Measurements from ENCODE around the gene FCHSD2.
A peak's percentile ranks its signal among the peaks of the same experiment; 100 is the strongest.

FCHSD2 gene

GRCh38 chr11:72787216-72788104 lies 354.7 kb downstream of the FCHSD2 start:
- Mint-ChIP-seq H3K27ac (no peak overlapping the region), H3K4me1 (ENCODE audit: low read depth in 2 of 2) (peaks cover 8 to 9% of the 10 kb centered on the region in 2 donors), H3K4me3 (no peak overlapping the region), H3K9me3 (no peaks in the 10 kb centered on the region), H3K27me3 (no peaks in the 10 kb centered on the region), H3K36me3 (ENCODE audit: insufficient read depth) (peaks cover 3% of the 10 kb centered on the region)
- DNase-seq (no peak), ATAC-seq (replicated peaks) (peak; percentile 41)

Measured in effector memory CD8-positive, alpha-beta T cell (primary cell).